ENCODE data around the gene EFCAB9.

EFCAB9 gene

DNA sequence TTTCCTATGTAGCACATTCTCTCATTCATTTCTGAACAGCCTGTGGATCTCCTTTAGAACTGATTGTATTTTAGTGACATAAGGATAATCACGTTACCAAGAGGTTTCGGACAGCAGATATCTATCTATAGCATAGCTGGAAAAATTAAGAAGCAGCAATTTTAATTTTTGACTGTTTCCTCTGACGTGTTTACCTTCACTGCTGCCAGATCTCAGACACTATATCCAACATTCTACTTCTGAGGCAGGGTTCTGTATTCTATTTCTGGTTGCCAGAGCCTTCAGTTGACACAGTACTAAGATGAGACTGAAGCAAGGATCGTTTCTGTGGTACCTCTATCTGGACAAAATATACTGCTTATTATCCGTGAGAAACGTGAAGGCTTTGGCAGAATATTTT, at the start of gene EFCAB9:
TSS of gene EFCAB9 (plus strand) at position 301 of the 400 bp plus-strand sequence. CDS start at position 302, 1 bp downstream.
- TF ChIP-seq, protein P1, sequence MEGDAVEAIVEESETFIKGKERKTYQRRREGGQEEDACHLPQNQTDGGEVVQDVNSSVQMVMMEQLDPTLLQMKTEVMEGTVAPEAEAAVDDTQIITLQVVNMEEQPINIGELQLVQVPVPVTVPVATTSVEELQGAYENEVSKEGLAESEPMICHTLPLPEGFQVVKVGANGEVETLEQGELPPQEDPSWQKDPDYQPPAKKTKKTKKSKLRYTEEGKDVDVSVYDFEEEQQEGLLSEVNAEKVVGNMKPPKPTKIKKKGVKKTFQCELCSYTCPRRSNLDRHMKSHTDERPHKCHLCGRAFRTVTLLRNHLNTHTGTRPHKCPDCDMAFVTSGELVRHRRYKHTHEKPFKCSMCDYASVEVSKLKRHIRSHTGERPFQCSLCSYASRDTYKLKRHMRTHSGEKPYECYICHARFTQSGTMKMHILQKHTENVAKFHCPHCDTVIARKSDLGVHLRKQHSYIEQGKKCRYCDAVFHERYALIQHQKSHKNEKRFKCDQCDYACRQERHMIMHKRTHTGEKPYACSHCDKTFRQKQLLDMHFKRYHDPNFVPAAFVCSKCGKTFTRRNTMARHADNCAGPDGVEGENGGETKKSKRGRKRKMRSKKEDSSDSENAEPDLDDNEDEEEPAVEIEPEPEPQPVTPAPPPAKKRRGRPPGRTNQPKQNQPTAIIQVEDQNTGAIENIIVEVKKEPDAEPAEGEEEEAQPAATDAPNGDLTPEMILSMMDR (IDR thresholded peaks at IDR 0.05; ENCODE audit: control insufficient read depth, insufficient read depth, low read depth, low read length, missing control alignments), result no peak
- no peak within 1 kb of the TSS for H3K4me3 ChIP-seq (ENCODE audit: control insufficient read depth, low read depth, low read length)
- no peak for DNase-seq (ENCODE audit: low read depth)

DNA sequence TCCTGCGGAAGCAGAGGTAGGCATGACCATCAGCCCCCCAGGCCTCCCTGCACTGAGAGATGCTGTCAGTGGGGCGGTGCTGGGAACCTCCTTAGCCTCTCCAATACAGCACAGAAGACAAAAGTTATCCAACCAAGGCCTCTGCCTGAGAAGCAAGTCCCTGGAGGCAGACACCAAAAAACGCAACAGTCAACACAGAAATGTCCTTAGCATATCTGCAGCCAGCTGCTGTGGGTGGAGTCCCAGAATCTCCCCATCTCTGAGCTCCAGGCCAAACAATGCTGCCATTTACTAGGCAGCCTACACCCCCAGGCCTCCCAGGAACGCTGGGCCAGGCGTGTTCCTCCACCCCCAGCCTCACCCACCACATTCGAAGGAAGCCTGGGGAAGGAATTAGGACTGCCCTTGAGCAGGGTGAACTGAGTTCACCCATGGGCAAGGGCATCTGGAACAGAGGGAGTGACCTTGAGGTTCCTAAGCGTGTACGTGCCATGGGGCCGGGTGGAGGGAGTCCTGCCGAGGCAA, 49.6 kb upstream of the EFCAB9 start:
- TF ChIP-seq, protein P1 (IDR thresholded peaks at IDR 0.05; ENCODE audit: control insufficient read depth, insufficient read depth, low read depth, low read length, missing control alignments), result no peak
- no peak for DNase-seq (ENCODE audit: low read depth)

DNA sequence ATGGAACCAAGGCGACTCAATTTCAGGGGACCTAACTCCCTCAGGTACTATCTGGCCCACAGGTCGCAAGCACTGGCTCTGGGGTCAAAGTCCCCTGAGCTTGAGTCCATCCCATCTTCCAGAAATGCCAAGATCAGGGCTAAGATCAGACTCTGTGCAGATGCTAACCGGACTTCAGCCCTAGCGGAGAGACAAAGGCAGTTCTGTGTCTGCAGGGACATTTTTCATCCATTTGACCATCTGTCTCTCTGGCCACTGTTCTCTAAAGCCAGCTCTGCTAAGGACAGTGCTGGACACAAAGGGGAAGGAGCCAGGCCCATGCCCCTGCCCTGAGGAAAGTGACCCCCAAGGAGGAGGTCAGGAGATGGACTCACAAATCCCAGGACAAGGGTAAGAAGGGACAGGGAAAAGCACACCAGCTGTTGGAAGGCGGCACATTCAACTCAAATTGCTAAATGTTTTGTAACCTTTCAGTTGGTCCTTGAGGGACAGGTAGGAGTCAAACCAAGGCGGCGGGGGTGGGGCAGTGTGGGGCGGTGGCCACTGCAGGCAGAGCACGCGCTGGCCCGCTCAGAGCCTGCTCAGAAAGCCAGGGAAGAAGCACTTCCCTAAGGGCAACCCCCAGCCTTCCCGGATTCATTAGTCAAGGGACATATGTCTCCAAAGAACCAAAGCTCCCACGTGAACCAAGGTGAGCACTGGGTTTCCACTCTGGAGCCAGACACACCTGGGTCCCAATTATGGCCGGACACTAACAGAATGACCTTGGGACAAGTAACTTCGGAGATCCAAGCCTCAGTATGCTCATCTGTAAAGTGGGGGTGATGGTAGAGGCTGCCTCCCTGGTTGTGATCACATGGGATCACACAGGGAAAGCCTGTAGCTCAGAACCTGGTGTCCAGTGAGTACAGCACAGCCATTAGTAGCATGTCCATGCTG, 48.8 kb upstream of the EFCAB9 start:
- DNase-seq (ENCODE audit: low read depth), result no peak
- H3K4me3 ChIP-seq (ENCODE audit: control insufficient read depth, low read depth, low read length), result no peak overlapping the region
- TF ChIP-seq, protein P1 (IDR thresholded peaks at IDR 0.05; ENCODE audit: control insufficient read depth, insufficient read depth, low read depth, low read length, missing control alignments), result no peak

More for the DNA sequence above, 49.6 kb upstream of the EFCAB9 start:
- no peak overlapping the region for H3K4me3 ChIP-seq (ENCODE audit: control insufficient read depth, low read depth, low read length)

DNA sequence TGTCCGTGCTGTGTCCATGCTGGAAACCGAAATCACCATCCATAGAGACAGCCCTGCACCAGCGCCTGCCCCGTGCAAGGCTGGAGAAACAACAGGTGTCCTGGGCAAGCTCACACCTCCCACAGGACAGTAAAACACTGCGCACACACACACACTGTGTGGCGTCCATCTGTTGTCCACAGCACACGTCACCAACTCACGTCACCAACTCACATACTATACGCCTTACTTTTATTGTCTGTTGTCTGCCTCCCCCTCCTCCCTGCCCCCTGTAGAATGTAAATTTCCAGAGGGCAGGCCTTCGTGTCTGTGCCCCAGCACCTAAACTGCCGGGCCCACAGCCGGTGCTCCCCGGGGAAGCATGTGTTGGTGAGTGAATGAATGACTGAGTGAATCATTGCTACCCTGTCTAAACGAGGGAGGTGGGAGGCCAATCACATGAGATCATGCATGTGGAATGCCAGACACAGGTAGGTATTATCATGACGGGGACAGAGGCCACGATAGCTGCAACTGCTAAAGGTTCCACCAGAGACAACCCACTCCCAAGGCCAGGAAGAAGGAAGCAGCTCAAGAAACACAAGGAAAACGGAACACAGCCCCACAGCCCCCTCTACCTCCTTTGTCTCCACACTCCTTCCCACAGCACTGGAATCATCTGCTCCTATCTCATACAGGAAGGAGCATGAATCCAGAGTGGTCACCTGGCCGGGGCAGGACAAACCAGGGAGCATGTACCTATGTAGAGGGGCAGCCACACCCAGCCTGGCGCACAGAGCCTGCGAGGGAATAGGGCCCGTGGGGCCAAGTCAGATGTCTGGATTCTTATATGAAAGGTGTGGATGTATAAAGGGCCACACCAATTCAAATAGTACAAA, 47.9 kb upstream of the EFCAB9 start:
- TF ChIP-seq, protein P1 (IDR thresholded peaks at IDR 0.05; ENCODE audit: control insufficient read depth, insufficient read depth, low read depth, low read length, missing control alignments), result no peak
- no peak overlapping the region for H3K4me3 ChIP-seq (ENCODE audit: control insufficient read depth, low read depth, low read length)
- no peak for DNase-seq (ENCODE audit: low read depth)

DNA sequence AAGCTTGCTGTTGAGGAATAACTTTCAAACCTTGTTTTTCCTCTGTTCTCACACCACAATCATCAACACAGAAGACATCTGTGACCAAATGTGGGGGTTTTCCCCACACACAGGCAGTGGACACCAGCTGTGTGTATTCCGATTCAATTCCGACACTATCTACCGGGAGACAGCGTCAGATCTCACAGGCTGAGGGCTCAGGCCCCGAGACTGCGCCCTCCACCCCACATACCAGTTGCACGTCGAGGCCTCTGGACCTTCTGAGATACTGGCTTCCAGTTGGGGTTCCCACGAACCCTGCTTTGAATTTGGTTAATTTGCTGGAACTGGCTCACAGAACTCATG, 47.3 kb upstream of the EFCAB9 start:
- no peak for DNase-seq (ENCODE audit: low read depth)
- TF ChIP-seq, protein P1 (IDR thresholded peaks at IDR 0.05; ENCODE audit: control insufficient read depth, insufficient read depth, low read depth, low read length, missing control alignments), result no peak
- H3K4me3 ChIP-seq (ENCODE audit: control insufficient read depth, low read depth, low read length), result no peak overlapping the region

DNA sequence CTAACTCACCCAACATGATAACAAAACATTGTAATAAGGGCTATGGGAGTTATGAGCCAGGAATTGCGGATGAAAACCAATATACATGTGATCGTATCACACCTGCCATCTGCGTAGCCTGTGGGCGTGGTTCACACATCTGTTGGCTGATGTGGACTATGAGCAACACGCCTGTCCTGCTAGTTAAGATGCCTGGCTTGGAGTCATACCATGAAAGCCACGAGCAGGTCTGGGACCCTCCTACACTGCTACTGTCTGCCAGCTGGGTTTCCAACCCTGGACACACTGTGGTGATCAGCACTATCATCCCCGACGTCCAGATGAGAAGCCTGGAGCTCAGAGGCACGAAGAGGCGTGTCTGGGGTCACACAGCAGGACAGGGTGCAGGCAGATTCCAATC, 46.1 kb upstream of the EFCAB9 start:
- no peak overlapping the region for H3K4me3 ChIP-seq (ENCODE audit: control insufficient read depth, low read depth, low read length)
- TF ChIP-seq, protein P1 (IDR thresholded peaks at IDR 0.05; ENCODE audit: control insufficient read depth, insufficient read depth, low read depth, low read length, missing control alignments), result no peak
- no peak for DNase-seq (ENCODE audit: low read depth)

Measured in AG09309 (cell line).